Measurements from ENCODE around the gene HOXB3.
"Not testable (repeated sequence)": the region's sequence is repeated elsewhere in the genome, so short reads cannot be mapped to it uniquely, and the experiment has no call there.

The HOXB3 gene

GRCh38 chr17:48542114-48542656 is 47.9 kb downstream of the HOXB3 start:
- DNase-seq = peak; percentile 22

GRCh38 chr17:48541577-48542113 is 48.4 kb downstream of the HOXB3 start:
- peak; percentile 37 for DNase-seq

GRCh38 chr17:48541036-48541576 is 48.9 kb downstream of the HOXB3 start:
- no peak for DNase-seq

DNA sequence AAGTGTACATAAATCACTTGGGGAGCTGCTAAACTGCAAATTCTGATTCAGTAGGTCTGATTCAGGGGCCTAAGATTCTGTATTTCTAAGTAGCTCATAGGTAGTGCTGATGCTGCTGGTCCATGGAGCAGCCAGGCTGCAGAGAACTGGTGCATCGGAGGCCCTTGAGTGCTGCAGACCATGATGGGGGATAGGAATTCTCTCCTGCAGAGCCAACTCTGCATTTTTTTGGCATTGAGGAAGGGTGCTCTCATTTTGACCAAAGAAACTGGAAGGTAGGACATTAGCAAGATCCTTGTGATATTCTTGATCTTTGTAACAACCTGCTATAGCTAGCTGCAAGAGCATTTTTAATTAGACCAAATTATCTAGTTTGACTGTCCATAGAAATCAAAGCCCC is 49.8 kb downstream of the HOXB3 start:
- DNase-seq = no peak

GRCh38 chr17:48539177-48539576 is 50.9 kb downstream of the HOXB3 start:
- no peak for DNase-seq

GRCh38 chr17:48537316-48537715 is 52.7 kb downstream of the HOXB3 start:
- no peak for DNase-seq

DNA sequence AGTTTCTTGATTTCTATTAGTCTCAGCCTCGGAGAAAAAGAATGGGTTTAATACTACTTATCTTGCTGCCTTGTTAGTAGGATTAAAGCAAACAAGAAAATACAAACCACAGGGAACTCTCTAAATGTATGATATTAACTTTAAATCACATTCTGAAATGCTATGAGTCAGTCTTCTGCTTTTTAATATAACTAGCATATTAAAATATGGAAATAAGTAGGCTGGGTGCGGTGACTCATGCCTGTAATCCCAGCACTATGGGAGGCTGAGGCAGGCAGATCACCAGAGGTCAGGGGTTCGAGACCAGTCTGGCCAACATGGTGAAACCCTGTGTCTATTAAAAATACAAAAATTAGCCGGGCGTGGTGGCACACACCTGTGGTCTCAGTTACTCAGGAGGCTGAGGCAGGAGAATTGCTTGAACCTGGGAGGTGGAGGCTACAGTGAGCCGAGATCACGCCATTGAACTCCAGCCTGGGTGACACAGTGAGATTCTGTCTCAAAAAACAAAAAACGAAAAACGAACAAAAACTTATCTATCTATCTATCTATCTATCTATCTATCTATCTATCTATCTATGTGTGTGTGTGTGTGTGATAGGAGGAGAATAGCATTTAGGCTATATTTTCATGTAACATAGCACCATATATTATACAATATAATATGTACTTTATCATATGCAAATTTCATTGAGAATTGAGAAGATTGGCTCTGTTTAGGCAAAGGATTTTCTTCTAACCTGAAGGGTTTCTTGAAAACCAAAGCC is 54.1 kb downstream of the HOXB3 start:
- not testable (repeated sequence) for DNase-seq

DNA sequence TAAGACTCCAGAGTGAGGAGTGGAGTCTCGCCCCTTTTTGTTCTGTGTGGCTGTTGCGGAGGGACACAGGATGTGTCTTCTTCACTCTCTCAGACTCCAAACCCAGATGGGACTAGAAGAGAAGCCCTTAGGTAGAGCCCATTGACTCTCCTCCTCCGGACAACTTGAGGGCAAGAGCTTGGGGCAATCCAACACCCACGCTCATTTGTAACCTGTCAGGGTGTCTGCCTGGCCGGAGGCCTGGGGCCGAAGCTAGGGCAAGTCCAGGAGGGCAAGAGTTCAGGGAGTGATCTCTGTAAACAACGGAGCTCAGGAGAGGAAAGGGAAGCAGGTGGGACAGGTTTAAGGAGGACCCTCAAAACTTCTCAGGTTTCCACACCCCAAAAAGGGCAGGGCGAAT is 57.8 kb downstream of the HOXB3 start:
- no peak for DNase-seq

DNA sequence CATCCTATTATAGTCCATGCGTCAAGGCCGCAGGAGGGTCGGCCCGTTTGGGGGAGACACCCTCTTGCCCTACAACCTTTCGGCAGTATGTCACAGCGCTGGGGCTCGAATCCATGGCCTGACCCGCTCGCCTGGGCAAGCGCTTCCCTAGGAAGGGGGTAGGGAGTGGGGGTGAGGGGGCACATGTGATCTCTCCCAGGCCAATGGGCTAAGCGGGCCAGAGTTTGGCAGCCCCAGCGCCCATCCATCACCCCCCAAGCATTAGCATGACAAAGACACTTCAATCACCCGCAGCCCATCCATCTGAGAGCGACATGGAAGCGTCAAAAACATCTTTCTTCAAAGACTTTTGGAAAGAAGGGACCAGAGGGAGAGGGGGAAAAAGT is 59.2 kb downstream of the HOXB3 start, which contains the start of gene HOXB1:
TSS of gene HOXB1 (minus strand) at position 125 of the 386 bp plus-strand sequence. CDS start at position 18, 107 bp downstream.
- DNase-seq = no peak

DNA sequence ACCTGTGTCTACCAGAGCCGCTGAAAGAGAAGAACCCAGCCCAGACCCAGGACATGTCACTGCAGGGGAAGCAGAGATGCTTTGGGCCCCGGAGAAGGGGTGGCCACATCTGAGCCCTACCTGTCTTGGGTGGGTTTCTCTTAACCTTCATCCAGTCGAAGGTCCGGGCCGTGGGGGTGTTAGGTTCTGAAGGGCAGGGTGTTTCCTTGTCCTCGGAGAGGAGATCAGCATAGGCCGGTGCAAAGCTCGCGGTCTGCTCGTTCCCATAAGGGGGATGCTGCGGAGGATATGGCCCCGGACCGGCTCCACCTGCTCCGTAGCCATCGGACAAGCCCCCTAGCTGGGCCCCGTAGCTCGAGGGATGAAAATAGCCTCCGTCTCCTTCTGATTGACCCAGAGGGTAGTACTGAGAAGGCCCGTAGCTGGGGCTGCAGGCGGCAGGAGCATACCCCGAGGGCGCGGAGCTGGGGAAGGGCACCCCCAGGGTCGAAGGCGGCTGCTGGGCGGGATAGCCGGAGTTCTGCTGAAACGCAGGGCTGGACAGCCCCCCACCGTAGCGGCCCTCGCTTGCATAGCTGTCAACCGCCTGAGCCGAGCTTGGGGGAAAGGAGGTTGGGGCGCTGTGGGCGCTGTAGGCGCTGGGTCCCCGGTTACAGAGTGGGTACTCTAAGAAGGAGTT is 59.7 kb downstream of the HOXB3 start:
- DNase-seq = no peak

DNA sequence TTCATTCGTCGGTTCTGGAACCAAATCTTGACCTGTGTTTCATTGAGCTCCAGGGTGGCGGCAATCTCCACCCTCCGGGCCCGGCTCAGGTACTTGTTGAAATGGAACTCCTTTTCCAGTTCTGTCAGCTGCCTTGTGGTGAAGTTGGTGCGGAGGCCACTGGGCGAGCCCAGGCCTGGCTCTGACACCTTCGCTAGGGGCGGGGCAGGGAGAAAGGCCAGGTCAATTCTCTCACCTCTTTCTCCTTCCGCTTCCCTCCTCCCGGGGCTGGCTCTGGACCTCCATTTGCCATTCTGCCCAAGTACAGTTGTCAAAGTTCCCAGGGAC is 60.4 kb downstream of the HOXB3 start:
- DNase-seq = no peak

DNA sequence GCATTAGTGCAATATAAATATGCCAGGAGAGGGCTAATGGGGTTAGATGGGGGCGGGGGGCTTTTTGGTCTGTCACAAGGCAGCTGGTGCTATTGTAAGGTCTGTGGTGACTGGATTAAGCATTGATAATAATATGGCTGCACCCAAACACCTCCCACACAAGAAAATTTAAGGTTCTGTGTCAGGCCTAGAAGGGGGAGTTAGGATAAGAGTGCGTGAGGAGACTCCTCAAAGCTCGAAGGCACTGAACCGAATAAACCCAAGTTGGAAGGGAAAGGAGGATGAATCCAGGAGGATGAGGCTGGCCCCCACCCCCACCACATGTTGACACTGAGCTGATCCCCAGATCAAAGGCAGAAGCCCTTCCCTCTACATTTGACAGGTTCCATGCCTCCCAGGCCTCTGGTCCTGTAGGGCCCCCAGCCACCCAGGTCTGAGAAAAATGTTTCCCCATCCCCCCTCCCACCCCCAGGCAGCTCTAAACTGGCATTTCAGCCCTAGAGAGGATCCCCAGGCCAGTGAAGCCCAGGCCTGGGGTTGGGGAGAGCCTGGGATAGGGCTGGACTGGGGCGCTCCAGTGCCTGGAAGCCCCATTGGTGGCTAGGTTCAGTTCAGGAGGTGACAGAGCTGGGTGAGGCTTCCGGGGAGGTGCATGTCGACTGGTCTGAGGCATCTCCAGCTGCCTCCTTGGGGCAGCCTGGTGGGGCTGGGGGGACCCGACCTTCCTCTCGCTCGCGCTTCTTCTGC is 60.9 kb downstream of the HOXB3 start:
- no peak for DNase-seq

DNA sequence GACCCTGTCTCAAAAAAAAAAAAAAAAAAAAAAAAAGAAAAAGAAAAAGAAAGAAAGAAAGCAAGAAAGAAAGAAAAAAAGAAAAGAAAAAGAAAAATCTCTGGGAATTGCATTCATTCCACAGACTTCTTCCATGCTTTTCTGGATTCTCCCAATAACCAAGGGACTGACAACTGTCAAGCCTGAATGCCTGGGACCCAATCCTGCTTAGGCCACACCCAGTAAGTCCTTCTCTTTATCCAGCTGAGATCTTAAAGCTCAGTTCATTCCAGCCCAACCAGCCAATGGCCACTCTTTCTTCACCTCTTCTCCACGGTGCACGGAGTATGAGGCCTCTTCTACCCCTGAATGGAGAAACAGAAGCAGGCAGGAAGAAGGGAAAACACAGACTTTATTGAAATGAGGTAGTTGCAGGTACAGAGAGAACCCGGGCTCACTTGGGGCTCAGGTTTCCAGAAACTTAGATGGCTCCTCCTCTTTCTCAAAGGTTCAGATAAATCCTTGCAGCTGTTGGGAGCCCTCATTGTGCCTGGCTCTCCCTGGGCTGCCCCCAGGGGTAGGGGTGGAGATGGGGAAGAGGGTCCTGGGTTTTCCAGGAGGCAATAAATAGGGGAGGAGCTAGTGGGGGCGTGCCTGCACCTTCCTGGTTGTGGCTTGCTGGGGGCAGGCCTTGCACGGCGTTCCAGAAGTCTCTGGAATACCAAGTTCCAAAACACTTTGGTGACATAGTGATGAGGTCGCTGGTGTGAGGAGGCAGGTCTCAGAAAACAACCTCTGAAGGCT is 61.7 kb downstream of the HOXB3 start:
- no peak for DNase-seq

DNA sequence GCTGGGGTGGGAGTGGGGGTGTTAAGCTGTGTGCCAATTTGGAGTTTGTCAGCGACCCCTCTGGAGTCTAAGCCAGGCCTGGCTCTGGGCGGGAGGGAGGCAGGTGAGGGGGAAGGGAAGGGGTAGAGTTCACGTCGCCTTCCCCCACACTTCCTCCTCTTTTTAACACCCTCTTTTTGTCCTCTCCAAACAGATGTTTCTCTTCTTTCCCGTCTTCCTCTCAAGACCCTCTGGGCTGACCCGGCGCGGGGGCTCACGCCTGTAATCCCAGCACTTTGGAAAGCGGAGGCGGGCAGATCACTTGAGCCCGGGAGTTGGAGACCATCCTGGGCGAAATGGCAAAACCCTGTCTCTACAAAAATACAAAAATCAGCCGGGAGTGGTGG is 62.5 kb downstream of the HOXB3 start:
- DNase-seq = no peak

DNA sequence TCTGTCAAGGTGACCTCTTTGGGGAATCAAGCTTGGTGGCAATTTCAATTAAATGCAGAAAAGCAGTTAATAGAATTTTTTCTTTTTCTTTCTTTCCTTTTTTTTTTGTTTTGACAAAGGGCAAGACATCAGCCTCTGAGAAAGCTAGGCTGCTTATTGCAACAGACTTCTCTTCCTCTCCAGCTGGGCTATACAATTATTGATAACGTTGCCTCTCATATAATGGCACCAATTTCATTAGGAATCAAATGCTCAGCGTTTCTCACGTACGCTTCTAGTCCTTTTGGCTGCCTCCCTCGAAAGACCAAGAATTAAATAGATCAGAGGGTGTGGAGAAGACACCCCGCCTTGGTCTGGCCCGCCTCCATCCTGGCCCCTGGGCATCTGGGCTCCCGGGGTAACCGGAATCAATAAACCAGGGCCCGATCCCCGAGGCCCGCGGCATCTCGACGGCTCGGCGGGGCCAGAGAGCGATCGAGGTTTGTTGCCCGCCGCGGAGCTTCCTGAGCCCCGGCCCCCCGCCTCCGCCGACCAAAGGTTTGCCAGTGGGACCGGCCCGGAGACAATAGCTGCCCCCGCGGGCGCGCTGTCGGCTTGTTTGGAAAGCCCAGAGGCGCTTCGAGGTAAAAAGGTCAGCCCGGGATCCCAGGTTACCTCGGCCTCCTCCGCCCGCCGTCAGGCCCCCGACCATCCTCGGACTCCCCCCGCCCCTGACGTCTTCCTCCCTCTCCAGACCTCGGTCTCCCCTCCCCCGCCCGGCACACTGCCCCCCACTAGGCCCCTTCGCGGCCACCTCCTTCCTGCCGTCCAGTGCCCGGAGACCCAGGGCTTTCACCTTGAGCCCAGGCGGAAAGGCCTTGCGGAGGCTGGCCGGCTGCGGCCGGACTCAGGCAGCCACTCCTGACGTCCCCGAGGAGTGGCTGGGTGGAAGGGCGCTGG is 63.2 kb downstream of the HOXB3 start:
- no peak for DNase-seq

DNA sequence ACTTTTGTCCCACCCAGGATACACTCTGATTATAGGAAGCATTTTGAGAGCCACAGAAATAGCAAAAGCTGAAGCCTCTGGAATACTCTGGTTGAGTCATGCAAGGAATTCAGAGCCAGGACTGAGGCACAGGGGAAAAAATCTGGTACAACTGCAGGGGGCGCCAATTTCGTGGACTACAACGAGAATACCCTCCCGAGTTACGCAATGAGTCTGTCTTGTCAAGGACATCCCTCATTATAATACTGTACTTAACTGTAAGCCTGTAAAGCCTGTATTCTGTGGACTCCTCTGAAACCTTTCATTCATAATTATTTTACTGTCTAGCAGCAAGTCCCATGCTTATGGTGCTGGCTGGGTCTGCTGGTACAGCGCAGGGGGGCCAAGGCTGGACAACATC is 67.0 kb downstream of the HOXB3 start:
- DNase-seq = no peak

DNA sequence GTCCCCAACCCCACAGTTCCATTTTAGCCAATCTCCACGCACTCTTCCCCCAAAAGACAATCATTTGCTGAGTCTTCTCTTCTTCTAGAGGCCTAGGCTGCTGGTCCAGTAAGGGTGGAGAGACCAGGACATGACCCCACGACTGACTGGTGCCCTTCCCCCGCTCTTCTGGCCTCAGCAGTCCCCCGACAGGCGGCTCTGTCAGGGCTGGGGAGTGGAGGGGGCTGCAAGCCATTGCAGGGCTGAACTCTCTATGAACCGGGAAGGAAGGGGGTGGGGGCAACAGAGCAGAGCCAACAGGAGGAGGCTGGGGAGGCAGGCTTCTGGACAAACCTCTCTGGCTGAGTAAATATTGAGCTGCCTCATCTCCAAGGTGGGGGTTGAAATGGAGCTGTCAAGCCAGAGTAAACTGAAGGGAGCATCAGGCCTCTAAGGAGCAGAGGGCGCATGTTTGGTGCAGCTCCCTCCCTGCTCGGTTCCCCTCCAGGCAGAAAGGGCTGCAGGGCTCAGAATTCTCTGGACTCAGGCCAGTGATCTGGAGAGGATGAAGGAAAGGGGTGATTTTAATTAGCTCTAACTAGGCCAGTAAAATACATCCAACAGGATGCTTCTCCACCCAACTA is 67.9 kb downstream of the HOXB3 start:
- DNase-seq = no peak

GRCh38 chr17:48520631-48521079 is 69.4 kb downstream of the HOXB3 start:
- no peak for DNase-seq

DNA sequence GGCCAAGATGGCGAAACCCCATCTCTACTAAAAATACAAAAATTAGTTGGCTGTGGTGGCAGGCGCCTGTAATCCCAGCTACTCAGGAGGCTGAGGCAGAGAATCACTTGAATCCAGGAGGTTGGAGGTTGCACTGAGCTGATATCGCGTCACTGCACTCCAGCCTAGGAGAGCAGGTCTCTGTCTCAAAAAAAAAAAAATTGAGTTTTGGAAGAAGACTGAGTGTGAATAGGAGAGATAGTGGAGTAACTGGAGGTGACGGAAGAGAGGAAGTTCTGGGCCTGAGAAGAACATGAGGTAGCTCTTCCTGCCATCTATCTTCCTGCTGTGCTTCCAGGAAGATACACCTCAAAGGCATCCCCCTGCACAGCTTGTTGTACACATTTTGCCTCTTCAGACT is 70.6 kb downstream of the HOXB3 start:
- no peak for DNase-seq

DNA sequence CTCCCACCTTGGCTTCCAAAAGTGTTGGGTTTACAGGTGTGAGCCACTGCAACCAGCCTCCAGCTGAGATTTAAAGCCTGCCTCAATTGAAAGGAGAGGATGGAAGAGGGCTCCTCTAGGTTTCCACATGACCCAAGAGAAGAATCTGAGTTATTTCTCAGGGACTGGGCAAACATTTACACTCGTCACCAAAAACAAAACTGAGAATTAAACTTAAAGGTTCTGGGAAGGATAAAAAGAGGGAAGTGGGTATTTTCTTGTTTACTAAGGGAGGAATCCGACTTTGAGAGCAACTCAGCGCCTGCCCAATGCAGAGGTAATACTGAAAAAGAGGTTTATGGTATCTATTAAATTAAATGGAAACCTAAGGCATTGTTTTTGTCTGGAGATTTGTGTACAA is 72.6 kb downstream of the HOXB3 start:
- no peak for DNase-seq

All from activated effector memory CD4-positive, alpha-beta T cell treated with Interleukin-2 at 50 U/mL for 16 hours (primary cell).